ENCODE results near the gene C1orf174. TPM values are rescaled to one million over a fixed set of nuclear protein-coding genes. Genes with fewer than 3 reads are reported as not detected.
"Not testable (repeated sequence)": the region's sequence is repeated elsewhere in the genome, so short reads cannot be mapped to it uniquely, and the experiment has no call there.

Gene C1orf174
- total RNA-seq, 1 experiment from 2014 or later: 41.2 TPM

DNA sequence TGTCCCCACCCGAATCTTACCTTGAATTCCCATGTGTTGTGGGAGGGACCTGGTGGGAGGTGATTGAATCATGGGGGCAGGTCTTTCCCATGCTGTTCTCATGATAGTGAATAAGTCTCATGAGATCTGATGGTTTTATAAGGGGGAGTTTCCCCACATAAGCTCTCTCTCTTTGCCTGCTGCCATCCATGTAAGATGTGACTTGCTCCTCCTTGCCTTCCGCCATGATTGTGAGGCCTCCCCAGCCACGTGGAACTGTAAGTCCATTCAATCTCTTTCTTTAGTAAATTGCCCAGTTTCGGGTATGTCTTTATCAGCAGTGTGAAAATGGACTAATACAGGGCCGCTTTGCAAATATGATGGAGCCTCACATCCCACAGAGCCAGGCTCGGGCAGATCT lies 18.3 kb upstream of the C1orf174 start:
- DNase-seq (ENCODE audit: low read depth, low spot score); ATAC-seq; H3K9me3 ChIP-seq (ENCODE audit: control insufficient read depth, insufficient read depth, low read depth, low read length); H3K4me1 ChIP-seq (ENCODE audit: control insufficient read depth, insufficient read depth, low read length); POLR2A ChIA-PET; in situ Hi-C loops (cut with HindIII; ENCODE audit: low pct_unique_long_range_greater_than_20kb, low sequenced_read_pairs); H3K27me3 ChIP-seq (ENCODE audit: control insufficient read depth, insufficient read depth, low read length); H3K36me3 ChIP-seq (ENCODE audit: control insufficient read depth, insufficient read depth, low read length); H3K4me3 ChIP-seq (ENCODE audit: low read depth in 2 of 2, low read length in 2 of 2); CTCF ChIA-PET; H3K27ac ChIP-seq (ENCODE audit: low read length); BruUV-seq (replicated peaks): not testable (repeated sequence)
- intact Hi-C loops (cut with micrococcal nuclease; ENCODE audit: unreplicated experiment): loop anchor here (10.0 kb wide), 1 partner anchor 136 kb away; no protein-coding TSS in a partner anchor

DNA sequence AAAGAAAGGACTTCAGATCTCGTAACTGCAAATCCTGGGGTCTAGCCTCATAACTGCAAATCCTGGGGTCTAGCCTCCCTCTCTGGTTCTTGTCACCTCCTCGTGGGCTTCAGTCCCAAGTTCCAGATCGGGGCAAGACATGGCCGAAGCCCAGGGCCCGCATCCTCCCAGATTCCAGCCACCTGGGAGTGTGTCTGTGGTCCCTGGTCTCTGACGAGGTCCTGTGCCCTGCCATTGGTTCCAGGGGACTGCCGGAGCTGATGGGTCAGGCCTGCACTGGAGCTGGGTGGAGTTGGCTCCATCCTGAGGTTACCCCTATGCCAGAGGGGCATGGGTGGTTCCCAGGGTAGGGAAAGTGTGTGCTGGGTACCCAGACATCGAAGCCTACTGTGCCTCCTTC lies 17.7 kb upstream of the C1orf174 start:
- Histone ChIP-seq H3K4me1 (ENCODE audit: control insufficient read depth, insufficient read depth, low read length) (no peaks in the 10 kb centered on the region), H3K4me3 (ENCODE audit: low read depth in 2 of 2, low read length in 2 of 2) (no peak overlapping the region), H3K9me3 (ENCODE audit: control insufficient read depth, insufficient read depth, low read depth, low read length) (no peaks in the 10 kb centered on the region), H3K36me3 (ENCODE audit: control insufficient read depth, insufficient read depth, low read length) (no peaks in the 10 kb centered on the region), H3K27ac (ENCODE audit: low read length) (no peak overlapping the region), H3K27me3 (ENCODE audit: control insufficient read depth, insufficient read depth, low read length) (no peaks in the 10 kb centered on the region)
- BruUV-seq (replicated peaks): no TSS peak
- TF ChIP-seq, protein P1, sequence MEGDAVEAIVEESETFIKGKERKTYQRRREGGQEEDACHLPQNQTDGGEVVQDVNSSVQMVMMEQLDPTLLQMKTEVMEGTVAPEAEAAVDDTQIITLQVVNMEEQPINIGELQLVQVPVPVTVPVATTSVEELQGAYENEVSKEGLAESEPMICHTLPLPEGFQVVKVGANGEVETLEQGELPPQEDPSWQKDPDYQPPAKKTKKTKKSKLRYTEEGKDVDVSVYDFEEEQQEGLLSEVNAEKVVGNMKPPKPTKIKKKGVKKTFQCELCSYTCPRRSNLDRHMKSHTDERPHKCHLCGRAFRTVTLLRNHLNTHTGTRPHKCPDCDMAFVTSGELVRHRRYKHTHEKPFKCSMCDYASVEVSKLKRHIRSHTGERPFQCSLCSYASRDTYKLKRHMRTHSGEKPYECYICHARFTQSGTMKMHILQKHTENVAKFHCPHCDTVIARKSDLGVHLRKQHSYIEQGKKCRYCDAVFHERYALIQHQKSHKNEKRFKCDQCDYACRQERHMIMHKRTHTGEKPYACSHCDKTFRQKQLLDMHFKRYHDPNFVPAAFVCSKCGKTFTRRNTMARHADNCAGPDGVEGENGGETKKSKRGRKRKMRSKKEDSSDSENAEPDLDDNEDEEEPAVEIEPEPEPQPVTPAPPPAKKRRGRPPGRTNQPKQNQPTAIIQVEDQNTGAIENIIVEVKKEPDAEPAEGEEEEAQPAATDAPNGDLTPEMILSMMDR (IDR thresholded peaks at IDR 0.05): no peak
- TF ChIP-seq SIN3A (IDR thresholded peaks at IDR 0.05; ENCODE audit: borderline replicate concordance, insufficient read depth, low read depth, low read length) (no peak), TCF7L2 (IDR thresholded peaks at IDR 0.05; ENCODE audit: low read depth, low read length) (no peak), POLR2AphosphoS5 (IDR thresholded peaks at IDR 0.05; ENCODE audit: low read depth, low read length) (no peak)
- TF ChIP-seq, protein P2, sequence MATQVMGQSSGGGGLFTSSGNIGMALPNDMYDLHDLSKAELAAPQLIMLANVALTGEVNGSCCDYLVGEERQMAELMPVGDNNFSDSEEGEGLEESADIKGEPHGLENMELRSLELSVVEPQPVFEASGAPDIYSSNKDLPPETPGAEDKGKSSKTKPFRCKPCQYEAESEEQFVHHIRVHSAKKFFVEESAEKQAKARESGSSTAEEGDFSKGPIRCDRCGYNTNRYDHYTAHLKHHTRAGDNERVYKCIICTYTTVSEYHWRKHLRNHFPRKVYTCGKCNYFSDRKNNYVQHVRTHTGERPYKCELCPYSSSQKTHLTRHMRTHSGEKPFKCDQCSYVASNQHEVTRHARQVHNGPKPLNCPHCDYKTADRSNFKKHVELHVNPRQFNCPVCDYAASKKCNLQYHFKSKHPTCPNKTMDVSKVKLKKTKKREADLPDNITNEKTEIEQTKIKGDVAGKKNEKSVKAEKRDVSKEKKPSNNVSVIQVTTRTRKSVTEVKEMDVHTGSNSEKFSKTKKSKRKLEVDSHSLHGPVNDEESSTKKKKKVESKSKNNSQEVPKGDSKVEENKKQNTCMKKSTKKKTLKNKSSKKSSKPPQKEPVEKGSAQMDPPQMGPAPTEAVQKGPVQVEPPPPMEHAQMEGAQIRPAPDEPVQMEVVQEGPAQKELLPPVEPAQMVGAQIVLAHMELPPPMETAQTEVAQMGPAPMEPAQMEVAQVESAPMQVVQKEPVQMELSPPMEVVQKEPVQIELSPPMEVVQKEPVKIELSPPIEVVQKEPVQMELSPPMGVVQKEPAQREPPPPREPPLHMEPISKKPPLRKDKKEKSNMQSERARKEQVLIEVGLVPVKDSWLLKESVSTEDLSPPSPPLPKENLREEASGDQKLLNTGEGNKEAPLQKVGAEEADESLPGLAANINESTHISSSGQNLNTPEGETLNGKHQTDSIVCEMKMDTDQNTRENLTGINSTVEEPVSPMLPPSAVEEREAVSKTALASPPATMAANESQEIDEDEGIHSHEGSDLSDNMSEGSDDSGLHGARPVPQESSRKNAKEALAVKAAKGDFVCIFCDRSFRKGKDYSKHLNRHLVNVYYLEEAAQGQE (IDR thresholded peaks at IDR 0.05; ENCODE audit: insufficient read depth in 1 of 2, low read depth in 2 of 2, low read length in 1 of 2): no peak
- ATAC-seq (no peak), DNase-seq (ENCODE audit: low read depth, low spot score) (no peak)
- ChIA-PET POLR2A (no interaction called here), CTCF (interaction anchor here (0.7 kb wide), 1 partner anchor 142 kb away, joined by 5 read pairs; no protein-coding TSS in a partner anchor)
- intact Hi-C loops (cut with micrococcal nuclease; ENCODE audit: unreplicated experiment) (loop anchor here (10.0 kb wide), 1 partner anchor 137 kb away; no protein-coding TSS in a partner anchor), in situ Hi-C loops (cut with HindIII; ENCODE audit: low pct_unique_long_range_greater_than_20kb, low sequenced_read_pairs) (no loop called here)

DNA sequence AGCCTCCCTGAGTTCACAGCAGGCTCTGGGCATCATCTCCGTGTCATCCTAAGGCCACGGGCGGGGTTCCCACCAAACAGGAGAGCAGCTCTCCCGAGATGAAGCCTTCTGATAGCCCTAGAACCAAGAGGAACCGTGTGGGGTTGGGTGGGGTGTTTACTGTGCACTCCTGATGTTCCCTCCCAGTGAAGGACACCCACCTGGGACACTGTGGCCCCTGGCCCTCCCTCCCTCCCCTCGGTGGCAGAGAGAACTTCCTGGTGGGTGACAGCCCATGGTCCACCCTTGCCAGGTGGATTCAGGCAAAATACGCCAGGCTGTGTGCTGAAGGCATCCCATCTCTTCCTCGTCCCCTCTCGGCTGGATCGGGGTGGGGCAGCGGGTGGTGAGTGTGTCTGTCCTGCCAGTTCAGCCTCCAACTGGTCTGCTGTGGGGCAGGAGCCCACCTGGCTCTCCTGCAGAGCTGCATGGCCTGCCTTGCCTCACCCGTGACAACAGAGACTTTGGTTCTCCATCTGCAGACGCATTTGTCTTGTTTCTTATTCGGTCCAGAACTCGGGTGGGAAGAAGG lies 15.6 kb upstream of the C1orf174 start:
- CTCF ChIA-PET: no interaction called here
- TF ChIP-seq, protein P2 (IDR thresholded peaks at IDR 0.05; ENCODE audit: insufficient read depth in 1 of 2, low read depth in 2 of 2, low read length in 1 of 2): no peak
- POLR2A ChIA-PET: interaction anchor here (0.7 kb wide), 1 partner anchor 13 kb away, joined by 4 read pairs; no protein-coding TSS in a partner anchor
- no peaks in the 10 kb centered on the region for H3K9me3 ChIP-seq (ENCODE audit: control insufficient read depth, insufficient read depth, low read depth, low read length)
- intact Hi-C loops (cut with micrococcal nuclease; ENCODE audit: unreplicated experiment): loop anchor here (10.0 kb wide), 1 partner anchor 139 kb away; no protein-coding TSS in a partner anchor
- no peak overlapping the region for H3K4me3 ChIP-seq (ENCODE audit: low read depth in 2 of 2, low read length in 2 of 2)
- H3K27me3 ChIP-seq (ENCODE audit: control insufficient read depth, insufficient read depth, low read length): no peaks in the 10 kb centered on the region
- H3K4me1 ChIP-seq (ENCODE audit: control insufficient read depth, insufficient read depth, low read length): peaks cover 4% of the 10 kb centered on the region; the same call in 1 of the 2 replicates
- ATAC-seq (no peak), DNase-seq (ENCODE audit: low read depth, low spot score) (no peak)
- no peaks in the 10 kb centered on the region for H3K36me3 ChIP-seq (ENCODE audit: control insufficient read depth, insufficient read depth, low read length)
- no TSS peak for BruUV-seq (replicated peaks)
- in situ Hi-C loops (cut with HindIII; ENCODE audit: low pct_unique_long_range_greater_than_20kb, low sequenced_read_pairs): no loop called here
- H3K27ac ChIP-seq (ENCODE audit: low read length): no peak overlapping the region

All from Panc1 (cell line).